ENCODE results near the gene GPX4. TPM values are rescaled to one million over a fixed set of nuclear protein-coding genes. Genes with fewer than 3 reads are reported as not detected.
A peak's percentile ranks its signal among the peaks of the same experiment; 100 is the strongest.

Gene GPX4
- total and polyA plus RNA-seq, 9 of the 15 experiments (the other 6 are each of a cell fraction or from before 2014, with no cell fraction given) = 61.4 to 661 (median 349) TPM

DNA sequence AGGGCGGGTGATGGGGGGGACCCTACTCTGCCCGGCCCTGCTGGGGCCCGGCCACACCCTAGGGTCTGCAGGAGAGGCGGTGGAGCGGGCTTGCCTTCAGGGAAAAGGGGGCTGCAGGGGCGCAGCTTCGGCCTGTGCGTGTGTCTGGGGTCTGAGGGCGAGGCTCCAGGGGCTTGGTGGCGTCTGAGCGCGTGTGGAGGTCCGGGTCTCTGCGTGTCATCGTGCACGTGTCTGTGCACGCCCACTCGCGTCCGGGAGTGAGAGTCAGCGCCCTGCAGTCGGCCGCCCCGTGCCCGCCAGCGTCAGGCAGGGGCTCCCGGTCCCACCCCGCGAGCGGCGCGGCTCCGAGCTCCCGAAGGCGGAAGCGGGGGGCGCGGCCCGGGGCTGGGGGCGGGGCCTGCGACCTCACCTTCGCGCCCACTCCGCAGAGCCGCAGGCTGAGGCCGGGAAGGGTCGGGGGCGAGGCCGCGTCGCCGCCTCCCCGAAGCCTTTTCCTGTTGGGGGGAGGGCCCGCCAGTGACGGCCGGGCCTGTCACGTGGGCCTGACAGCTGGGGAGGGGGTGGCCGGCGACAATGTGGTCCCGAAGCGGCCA, 37.0 kb upstream of the GPX4 start, which contains the start of gene ARHGAP45 (continued):
- TF ChIP-seq, protein P1, sequence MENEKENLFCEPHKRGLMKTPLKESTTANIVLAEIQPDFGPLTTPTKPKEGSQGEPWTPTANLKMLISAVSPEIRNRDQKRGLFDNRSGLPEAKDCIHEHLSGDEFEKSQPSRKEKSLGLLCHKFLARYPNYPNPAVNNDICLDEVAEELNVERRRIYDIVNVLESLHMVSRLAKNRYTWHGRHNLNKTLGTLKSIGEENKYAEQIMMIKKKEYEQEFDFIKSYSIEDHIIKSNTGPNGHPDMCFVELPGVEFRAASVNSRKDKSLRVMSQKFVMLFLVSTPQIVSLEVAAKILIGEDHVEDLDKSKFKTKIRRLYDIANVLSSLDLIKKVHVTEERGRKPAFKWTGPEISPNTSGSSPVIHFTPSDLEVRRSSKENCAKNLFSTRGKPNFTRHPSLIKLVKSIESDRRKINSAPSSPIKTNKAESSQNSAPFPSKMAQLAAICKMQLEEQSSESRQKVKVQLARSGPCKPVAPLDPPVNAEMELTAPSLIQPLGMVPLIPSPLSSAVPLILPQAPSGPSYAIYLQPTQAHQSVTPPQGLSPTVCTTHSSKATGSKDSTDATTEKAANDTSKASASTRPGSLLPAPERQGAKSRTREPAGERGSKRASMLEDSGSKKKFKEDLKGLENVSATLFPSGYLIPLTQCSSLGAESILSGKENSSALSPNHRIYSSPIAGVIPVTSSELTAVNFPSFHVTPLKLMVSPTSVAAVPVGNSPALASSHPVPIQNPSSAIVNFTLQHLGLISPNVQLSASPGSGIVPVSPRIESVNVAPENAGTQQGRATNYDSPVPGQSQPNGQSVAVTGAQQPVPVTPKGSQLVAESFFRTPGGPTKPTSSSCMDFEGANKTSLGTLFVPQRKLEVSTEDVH (IDR thresholded peaks at IDR 0.05; ENCODE audit: low read depth, partially characterized antibody) = no peak
- TF ChIP-seq ELF2 (CRISPR knock-in tag; IDR thresholded peaks at IDR 0.05) (no peak), HNRNPLL (IDR thresholded peaks at IDR 0.05; ENCODE audit: low read depth, low read length, poor library complexity, severe bottlenecking) (no peak), SMARCB1 (IDR thresholded peaks at IDR 0.05; ENCODE audit: insufficient read length, low read depth) (no peak), ZNF584 (CRISPR knock-in tag; IDR thresholded peaks at IDR 0.05; ENCODE audit: low read depth) (no peak), CEBPB (tag; IDR thresholded peaks at IDR 0.05) (no peak), KAT2B (IDR thresholded peaks at IDR 0.05; ENCODE audit: low read depth, low read length) (no peak), ZNF165 (CRISPR knock-in tag; IDR thresholded peaks at IDR 0.05; ENCODE audit: borderline replicate concordance) (no peak), ZKSCAN1 (IDR thresholded peaks at IDR 0.05; ENCODE audit: low read depth, low read length) (no peak), SMAD2 (IDR thresholded peaks at IDR 0.05; ENCODE audit: low read depth, low read length) (no peak)
- TF ChIP-seq, protein P2, sequence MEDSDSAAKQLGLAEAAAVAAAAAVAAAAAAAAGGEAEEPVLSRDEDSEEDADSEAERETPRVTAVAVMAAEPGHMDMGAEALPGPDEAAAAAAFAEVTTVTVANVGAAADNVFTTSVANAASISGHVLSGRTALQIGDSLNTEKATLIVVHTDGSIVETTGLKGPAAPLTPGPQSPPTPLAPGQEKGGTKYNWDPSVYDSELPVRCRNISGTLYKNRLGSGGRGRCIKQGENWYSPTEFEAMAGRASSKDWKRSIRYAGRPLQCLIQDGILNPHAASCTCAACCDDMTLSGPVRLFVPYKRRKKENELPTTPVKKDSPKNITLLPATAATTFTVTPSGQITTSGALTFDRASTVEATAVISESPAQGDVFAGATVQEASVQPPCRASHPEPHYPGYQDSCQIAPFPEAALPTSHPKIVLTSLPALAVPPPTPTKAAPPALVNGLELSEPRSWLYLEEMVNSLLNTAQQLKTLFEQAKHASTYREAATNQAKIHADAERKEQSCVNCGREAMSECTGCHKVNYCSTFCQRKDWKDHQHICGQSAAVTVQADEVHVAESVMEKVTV (CRISPR knock-in tag; IDR thresholded peaks at IDR 0.05) = no peak
- TF ChIP-seq, protein P3, sequence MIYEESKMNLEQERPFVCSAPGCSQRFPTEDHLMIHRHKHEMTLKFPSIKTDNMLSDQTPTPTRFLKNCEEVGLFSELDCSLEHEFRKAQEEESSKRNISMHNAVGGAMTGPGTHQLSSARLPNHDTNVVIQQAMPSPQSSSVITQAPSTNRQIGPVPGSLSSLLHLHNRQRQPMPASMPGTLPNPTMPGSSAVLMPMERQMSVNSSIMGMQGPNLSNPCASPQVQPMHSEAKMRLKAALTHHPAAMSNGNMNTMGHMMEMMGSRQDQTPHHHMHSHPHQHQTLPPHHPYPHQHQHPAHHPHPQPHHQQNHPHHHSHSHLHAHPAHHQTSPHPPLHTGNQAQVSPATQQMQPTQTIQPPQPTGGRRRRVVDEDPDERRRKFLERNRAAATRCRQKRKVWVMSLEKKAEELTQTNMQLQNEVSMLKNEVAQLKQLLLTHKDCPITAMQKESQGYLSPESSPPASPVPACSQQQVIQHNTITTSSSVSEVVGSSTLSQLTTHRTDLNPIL (CRISPR knock-in tag; IDR thresholded peaks at IDR 0.05) = no peak
- TF ChIP-seq, protein P4, sequence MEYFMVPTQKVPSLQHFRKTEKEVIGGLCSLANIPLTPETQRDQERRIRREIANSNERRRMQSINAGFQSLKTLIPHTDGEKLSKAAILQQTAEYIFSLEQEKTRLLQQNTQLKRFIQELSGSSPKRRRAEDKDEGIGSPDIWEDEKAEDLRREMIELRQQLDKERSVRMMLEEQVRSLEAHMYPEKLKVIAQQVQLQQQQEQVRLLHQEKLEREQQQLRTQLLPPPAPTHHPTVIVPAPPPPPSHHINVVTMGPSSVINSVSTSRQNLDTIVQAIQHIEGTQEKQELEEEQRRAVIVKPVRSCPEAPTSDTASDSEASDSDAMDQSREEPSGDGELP (CRISPR knock-in tag; IDR thresholded peaks at IDR 0.05; ENCODE audit: borderline replicate concordance) = peak; percentile 81
- TF ChIP-seq, protein P5, sequence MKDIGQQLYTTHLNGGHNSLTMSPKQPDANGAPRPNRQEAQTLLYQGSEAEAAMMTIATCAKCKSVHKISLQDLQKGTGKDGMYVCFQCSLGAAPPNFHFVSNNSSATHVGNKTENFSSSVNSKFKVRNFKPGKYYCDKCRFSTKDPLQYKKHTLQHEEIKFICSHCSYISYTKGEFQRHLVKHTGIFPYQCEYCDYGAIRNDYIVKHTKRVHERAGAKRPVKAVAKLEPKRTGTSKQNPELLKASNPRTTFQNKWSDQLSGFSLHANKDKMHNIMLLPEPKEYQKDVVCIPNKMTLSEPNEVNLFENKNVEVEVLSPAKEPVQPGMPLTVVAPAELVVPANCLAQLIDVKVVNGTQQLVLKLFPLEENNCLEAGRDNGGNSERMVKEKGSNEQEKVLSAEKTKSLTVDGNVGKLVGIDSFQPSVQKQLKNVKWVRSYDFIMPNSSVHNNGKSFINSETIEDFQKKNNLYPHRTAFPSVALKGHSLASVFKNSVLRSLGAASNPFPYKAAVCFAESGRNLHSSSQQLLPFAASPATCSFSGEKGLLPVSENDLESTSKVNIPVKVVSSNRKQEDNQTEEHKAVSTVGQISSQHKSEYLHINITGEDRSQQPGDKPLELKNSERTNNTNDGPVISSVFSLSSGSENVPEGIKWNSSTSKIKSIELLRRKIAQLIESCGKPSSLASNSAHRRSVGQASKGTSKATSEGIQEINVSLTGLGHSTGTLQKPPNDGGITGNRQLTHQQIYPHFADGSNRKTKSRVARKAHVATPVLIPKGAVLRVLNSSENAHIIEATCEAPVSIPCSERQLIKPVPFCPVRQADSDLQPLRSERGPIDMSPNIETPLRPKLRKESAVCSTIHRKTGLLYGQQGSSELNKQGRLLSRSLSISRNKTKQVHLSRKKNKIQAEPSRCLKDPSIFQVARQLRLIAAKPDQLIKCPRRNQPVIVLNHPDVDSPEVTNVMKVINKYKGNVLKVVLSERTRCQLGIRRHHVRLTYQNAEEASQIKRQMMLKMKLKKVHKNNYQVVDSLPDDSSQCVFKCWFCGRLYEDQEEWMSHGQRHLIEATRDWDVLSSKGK (CRISPR knock-in tag; IDR thresholded peaks at IDR 0.05) = no peak
- TF ChIP-seq, protein P6, sequence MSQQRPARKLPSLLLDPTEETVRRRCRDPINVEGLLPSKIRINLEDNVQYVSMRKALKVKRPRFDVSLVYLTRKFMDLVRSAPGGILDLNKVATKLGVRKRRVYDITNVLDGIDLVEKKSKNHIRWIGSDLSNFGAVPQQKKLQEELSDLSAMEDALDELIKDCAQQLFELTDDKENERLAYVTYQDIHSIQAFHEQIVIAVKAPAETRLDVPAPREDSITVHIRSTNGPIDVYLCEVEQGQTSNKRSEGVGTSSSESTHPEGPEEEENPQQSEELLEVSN (IDR thresholded peaks at IDR 0.05; ENCODE audit: borderline replicate concordance in 1 of 2, extremely low read depth in 1 of 2, insufficient read depth in 1 of 2, insufficient read length in 1 of 2, low read depth in 1 of 2, low read length in 1 of 2, poor library complexity in 1 of 2, severe bottlenecking in 1 of 2) = peak in 1 of 2 experiments; percentile 74
